Epithelial cell of esophagus (primary cell): ENCODE results near the gene LARP1.
"Not testable (repeated sequence)": the region's sequence is repeated elsewhere in the genome, so short reads cannot be mapped to it uniquely, and the experiment has no call there.

ENCODE experiments used
- DNase-seq: peaks from one replicate; pipeline ENCODE4 v3.0.0; 2010; ENCODE audit warnings: low read depth
- H3K4me3 ChIP-seq: 2 replicates; pipeline ENCODE4 v1.5.1; 2011; ENCODE audit warnings: mild to moderate bottlenecking, low read length, control low read depth
- CTCF ChIP-seq: IDR thresholded peaks from 2 replicates; pipeline ENCODE4 v1.5.1; 2011; ENCODE audit warnings: low read depth, mild to moderate bottlenecking, low read length, control low read depth, inconsistent platforms; ENCODE audit not compliant: insufficient read depth; ENCODE audit errors: missing control alignments

Gene LARP1

DNA sequence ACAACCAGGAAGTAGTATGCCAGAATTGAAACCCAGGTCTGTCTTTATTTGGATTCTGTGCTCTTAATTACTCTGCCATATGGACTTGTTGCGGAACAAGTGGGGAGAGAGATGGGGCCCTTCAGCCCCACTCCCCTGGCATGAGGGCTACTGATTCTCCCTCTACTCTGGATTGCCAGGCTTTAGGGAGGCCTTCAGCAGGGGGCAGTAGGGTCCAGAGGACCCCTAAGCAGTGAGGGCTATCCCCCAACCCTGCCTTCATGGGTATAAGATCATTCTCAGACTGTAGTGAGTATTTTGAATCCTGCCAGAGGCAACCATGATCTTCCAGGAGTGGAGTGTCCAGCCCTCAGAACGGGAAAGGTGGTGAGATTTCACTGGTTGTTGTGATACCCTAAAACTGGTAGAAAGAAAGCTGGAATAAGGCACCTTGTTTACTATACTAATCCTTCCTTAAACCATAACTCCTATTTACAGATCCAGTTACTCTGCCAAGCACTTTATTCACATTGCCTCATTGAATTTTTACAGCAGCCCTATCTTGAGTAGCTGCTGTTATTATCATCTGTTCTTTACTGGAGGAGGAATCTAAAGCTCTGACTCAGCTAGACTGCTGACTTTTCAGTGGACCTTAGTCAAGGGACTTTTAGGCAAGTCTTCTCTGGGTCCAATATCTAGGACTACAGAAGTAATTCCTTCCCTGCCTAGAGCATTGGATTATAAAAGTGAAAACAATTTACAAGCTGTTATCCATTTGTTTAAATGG is 31.3 kb upstream of the LARP1 start:
- peak; percentile 8 for DNase-seq
- TF ChIP-seq CTCF: no peak
- no peak overlapping the region for H3K4me3 ChIP-seq

GRCh38 chr5:154727361-154727760 is 27.8 kb upstream of the LARP1 start:
- no peak overlapping the region for H3K4me3 ChIP-seq
- no peak for TF ChIP-seq CTCF
- no peak for DNase-seq

GRCh38 chr5:154728939-154729588 is 26.1 kb upstream of the LARP1 start:
- no peak overlapping the region for H3K4me3 ChIP-seq
- no peak for TF ChIP-seq CTCF
- no peak for DNase-seq

DNA sequence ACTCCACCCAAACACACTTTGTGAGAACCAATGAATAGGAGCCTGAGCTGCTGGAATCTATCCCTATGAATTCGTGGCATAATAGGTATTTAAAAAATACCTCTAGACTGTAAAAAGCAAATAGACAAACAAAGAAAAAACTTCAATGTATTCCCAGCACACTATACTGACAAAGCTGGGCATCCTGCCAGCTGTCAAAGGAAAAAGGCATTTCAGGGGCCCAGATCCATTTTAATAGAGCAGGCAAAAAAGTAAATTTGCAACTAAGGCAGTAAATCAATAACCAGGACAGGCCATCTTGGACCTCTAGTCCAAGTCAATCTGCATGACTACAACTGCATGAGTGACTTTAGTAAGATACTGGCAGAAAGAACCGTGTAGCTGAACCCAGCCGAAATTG is 25.6 kb upstream of the LARP1 start:
- no peak for TF ChIP-seq CTCF
- no peak overlapping the region for H3K4me3 ChIP-seq
- DNase-seq: no peak

GRCh38 chr5:154730761-154731160 is 24.4 kb upstream of the LARP1 start:
- DNase-seq, H3K4me3 ChIP-seq: not testable (repeated sequence)

- TF ChIP-seq CTCF: no peak
- peak; percentile 13 for DNase-seq
- no peak overlapping the region for H3K4me3 ChIP-seq
Observed at GRCh38 chr5:154732212-154732611, 23.0 kb upstream of the LARP1 start.

DNA sequence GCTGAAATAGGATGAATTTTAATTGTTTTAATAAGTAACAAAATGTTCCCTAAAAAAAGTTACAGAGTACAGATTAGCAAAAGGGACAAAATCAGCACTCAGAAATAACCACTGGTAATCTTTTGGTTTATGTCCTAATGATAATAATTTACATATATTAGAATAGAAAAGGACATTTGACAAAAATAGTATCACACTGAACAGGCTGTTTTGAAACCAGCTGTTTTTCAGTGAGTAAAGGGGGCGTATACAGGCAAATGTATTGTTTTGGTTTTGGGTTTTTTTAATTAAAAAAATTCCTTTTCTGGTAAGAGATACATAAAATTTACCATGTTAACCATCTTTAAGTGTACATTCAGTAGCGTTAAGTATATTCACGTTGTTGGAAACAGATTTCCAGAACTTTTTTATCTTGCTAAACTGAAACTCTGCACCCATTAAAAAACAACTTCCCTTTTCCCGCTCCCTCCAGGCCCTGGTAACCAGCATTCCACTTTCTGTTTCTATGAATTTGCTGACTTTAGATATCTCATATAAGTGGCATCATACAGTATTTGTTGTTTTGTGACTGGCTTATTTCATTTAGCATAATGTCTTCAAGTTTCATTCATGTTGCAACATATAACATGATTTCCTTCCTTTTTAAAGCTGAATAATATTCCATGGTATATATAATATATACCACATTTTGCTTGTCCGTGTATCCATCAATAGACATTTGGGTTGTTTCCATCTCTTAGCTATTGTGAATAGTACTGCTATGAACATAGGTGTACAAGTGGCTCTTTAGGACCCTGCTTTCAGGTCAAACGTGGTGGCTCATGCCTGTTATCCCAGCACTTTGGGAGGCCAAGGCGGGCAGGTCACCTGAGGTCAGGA is 20.6 kb upstream of the LARP1 start:
- H3K4me3 ChIP-seq: no peak overlapping the region
- TF ChIP-seq CTCF: no peak
- DNase-seq: no peak

DNA sequence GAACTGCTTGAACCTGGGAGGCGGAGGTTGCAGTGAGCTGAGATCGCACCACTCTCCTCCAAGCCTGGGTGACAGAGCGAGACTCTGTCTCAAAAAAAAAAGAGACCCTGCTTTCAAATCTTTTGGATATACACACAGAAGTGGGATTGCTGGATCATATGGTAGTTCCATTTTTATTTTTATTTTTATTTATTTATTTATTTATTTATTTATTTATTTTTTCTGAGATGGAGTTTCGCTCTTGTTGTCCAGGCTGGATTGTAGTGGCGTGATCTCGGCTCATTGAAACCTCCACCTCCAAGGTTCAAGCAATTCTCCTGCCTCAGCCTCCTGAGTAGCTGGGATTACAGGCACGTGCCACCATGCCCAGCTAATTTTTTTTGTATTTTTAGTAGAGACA is 19.8 kb upstream of the LARP1 start:
- not testable (repeated sequence) for H3K4me3 ChIP-seq, DNase-seq

GRCh38 chr5:154736372-154736771 is 18.8 kb upstream of the LARP1 start:
- not testable (repeated sequence) for H3K4me3 ChIP-seq, DNase-seq
